ENCODE data around the gene ARL5C. TPM values are rescaled to one million over a fixed set of nuclear protein-coding genes. Genes with fewer than 3 reads are reported as not detected.
"Not testable (repeated sequence)": the region's sequence is repeated elsewhere in the genome, so short reads cannot be mapped to it uniquely, and the experiment has no call there.

ARL5C gene
- polyA plus RNA-seq, 1 donor from 2014 or later, result not detected

DNA sequence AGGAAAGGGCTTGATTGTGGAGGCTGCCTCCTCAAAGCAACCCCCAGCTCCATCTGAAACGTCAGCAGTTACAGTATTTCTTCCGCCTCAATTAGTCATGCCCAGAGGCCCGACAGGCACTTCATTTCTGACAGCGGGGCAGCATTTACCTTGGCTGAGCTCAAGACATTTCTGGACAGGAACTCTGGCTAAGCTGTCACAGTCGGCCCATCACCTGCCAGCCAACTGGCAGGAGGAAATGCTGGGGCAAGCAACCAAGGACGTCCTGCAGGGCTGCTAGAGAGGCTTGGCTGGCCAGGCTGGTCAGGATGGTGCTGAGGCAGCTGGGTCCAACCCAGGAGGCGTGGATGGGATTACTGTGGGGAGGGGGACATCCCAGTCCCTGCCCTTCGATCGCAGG lies 42.3 kb downstream of the ARL5C start:
- TF ChIP-seq, protein P1, sequence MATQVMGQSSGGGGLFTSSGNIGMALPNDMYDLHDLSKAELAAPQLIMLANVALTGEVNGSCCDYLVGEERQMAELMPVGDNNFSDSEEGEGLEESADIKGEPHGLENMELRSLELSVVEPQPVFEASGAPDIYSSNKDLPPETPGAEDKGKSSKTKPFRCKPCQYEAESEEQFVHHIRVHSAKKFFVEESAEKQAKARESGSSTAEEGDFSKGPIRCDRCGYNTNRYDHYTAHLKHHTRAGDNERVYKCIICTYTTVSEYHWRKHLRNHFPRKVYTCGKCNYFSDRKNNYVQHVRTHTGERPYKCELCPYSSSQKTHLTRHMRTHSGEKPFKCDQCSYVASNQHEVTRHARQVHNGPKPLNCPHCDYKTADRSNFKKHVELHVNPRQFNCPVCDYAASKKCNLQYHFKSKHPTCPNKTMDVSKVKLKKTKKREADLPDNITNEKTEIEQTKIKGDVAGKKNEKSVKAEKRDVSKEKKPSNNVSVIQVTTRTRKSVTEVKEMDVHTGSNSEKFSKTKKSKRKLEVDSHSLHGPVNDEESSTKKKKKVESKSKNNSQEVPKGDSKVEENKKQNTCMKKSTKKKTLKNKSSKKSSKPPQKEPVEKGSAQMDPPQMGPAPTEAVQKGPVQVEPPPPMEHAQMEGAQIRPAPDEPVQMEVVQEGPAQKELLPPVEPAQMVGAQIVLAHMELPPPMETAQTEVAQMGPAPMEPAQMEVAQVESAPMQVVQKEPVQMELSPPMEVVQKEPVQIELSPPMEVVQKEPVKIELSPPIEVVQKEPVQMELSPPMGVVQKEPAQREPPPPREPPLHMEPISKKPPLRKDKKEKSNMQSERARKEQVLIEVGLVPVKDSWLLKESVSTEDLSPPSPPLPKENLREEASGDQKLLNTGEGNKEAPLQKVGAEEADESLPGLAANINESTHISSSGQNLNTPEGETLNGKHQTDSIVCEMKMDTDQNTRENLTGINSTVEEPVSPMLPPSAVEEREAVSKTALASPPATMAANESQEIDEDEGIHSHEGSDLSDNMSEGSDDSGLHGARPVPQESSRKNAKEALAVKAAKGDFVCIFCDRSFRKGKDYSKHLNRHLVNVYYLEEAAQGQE (IDR thresholded peaks at IDR 0.05; ENCODE audit: borderline replicate concordance), result no peak
- TF ChIP-seq EZH2 (IDR thresholded peaks at IDR 0.05; ENCODE audit: borderline replicate concordance, insufficient read depth, low read length, poor library complexity, severe bottlenecking) (no peak), RAD21 (conservative IDR thresholded peaks at IDR 0.05) (no peak), POLR2AphosphoS5 (IDR thresholded peaks at IDR 0.05) (no peak), SMC3 (conservative IDR thresholded peaks at IDR 0.05; ENCODE audit: poor library complexity) (no peak), MXI1 (conservative IDR thresholded peaks at IDR 0.05; ENCODE audit: poor library complexity, severe bottlenecking) (no peak), TAF1 (IDR thresholded peaks at IDR 0.05; ENCODE audit: low read depth) (no peak), EP300 (conservative IDR thresholded peaks at IDR 0.05; ENCODE audit: poor library complexity, severe bottlenecking) (no peak)
- TF ChIP-seq, protein P2, sequence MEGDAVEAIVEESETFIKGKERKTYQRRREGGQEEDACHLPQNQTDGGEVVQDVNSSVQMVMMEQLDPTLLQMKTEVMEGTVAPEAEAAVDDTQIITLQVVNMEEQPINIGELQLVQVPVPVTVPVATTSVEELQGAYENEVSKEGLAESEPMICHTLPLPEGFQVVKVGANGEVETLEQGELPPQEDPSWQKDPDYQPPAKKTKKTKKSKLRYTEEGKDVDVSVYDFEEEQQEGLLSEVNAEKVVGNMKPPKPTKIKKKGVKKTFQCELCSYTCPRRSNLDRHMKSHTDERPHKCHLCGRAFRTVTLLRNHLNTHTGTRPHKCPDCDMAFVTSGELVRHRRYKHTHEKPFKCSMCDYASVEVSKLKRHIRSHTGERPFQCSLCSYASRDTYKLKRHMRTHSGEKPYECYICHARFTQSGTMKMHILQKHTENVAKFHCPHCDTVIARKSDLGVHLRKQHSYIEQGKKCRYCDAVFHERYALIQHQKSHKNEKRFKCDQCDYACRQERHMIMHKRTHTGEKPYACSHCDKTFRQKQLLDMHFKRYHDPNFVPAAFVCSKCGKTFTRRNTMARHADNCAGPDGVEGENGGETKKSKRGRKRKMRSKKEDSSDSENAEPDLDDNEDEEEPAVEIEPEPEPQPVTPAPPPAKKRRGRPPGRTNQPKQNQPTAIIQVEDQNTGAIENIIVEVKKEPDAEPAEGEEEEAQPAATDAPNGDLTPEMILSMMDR (IDR thresholded peaks at IDR 0.05; ENCODE audit: poor library complexity, severe bottlenecking), result no peak
- H3K27ac ChIP-seq (ENCODE audit: low read length), result no peak overlapping the region
- no peak overlapping the region for H3K4me2 ChIP-seq (ENCODE audit: low read length)
- H3K36me3 ChIP-seq (ENCODE audit: insufficient read depth, low read length), result no peaks in the 10 kb centered on the region
- H4K20me1 ChIP-seq (ENCODE audit: insufficient read depth), result no peaks in the 10 kb centered on the region
- no peaks in the 10 kb centered on the region for H3K9me2 ChIP-seq (ENCODE audit: insufficient read depth, low read length)
- no peaks in the 10 kb centered on the region for H3F3A ChIP-seq (ENCODE audit: insufficient read depth, low read length, poor library complexity, severe bottlenecking)
- H3K9me3 ChIP-seq (ENCODE audit: low read length), result no peaks in the 10 kb centered on the region
- no peak overlapping the region for H3K9ac ChIP-seq (ENCODE audit: low read length)
- no peak overlapping the region for H2AFZ ChIP-seq (ENCODE audit: low read depth, low read length)
- no peaks in the 10 kb centered on the region for H3K27me3 ChIP-seq (ENCODE audit: insufficient read depth, low read depth, low read length)
- no peaks in the 10 kb centered on the region for H3K79me2 ChIP-seq (replicated peaks; ENCODE audit: insufficient read depth, low read length)
- no peak overlapping the region for H3K4me3 ChIP-seq (ENCODE audit: low read length)

DNA sequence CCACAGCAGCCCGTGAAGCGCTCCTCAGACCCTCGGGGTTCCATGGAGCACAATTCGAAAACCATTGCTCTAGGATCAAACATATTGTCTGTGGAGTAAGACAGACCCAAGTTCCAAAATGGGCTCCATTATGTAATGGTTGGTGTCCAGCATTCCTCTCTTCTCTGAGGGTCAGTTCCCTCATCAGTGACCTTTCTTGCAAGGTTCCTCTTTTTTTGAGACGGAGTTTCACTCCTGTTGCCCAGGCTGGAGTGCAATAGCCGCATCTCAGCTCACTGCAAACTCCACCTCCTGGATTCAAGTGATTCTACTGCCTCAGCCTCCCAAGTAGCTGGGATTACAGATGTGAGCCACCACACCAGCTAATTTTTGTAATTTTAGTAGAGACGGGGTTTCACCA lies 43.0 kb downstream of the ARL5C start:
- no peaks in the 10 kb centered on the region for H4K20me1 ChIP-seq (ENCODE audit: insufficient read depth)
- H3K9ac ChIP-seq (ENCODE audit: low read length), result no peak overlapping the region
- H3K4me2 ChIP-seq (ENCODE audit: low read length), result no peak overlapping the region
- TF ChIP-seq MXI1 (conservative IDR thresholded peaks at IDR 0.05; ENCODE audit: poor library complexity, severe bottlenecking) (no peak), EZH2 (IDR thresholded peaks at IDR 0.05; ENCODE audit: borderline replicate concordance, insufficient read depth, low read length, poor library complexity, severe bottlenecking) (no peak), TAF1 (IDR thresholded peaks at IDR 0.05; ENCODE audit: low read depth) (no peak), SMC3 (conservative IDR thresholded peaks at IDR 0.05; ENCODE audit: poor library complexity) (no peak), POLR2AphosphoS5 (IDR thresholded peaks at IDR 0.05) (no peak)
- TF ChIP-seq, protein P1 (IDR thresholded peaks at IDR 0.05; ENCODE audit: borderline replicate concordance), result no peak
- no peaks in the 10 kb centered on the region for H3F3A ChIP-seq (ENCODE audit: insufficient read depth, low read length, poor library complexity, severe bottlenecking)
- no peak overlapping the region for H2AFZ ChIP-seq (ENCODE audit: low read depth, low read length)
- no peaks in the 10 kb centered on the region for H3K27me3 ChIP-seq (ENCODE audit: insufficient read depth, low read depth, low read length)
- no peak overlapping the region for H3K27ac ChIP-seq (ENCODE audit: low read length)
- H3K4me3 ChIP-seq (ENCODE audit: low read length), result no peak overlapping the region
- H3K9me3 ChIP-seq (ENCODE audit: low read length), result no peaks in the 10 kb centered on the region
- no peaks in the 10 kb centered on the region for H3K79me2 ChIP-seq (replicated peaks; ENCODE audit: insufficient read depth, low read length)
- H3K9me2 ChIP-seq (ENCODE audit: insufficient read depth, low read length), result no peaks in the 10 kb centered on the region
- H3K36me3 ChIP-seq (ENCODE audit: insufficient read depth, low read length), result no peaks in the 10 kb centered on the region

DNA sequence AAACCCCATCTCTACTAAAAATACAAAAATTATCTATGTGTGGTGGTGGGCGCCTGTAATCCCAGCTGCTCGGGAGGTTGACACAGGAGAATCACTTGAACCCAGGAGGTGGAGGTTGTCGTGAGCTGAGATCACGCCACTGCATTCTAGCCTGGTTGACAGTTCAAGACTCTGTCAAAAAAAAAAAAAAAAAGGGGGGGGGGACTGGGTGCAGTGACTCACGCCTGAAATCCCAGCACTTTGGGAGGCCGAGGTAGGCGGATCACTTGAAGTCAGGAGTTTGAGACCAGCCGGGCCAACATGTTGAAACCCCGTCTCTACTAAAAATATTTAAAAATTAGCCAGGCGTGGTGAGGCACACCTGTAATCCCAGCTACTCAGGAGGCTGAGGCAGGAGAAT lies 44.0 kb downstream of the ARL5C start:
- H3K9me3 ChIP-seq (ENCODE audit: low read length); H3F3A ChIP-seq (ENCODE audit: insufficient read depth, low read length, poor library complexity, severe bottlenecking); H2AFZ ChIP-seq (ENCODE audit: low read depth, low read length); H3K79me2 ChIP-seq (replicated peaks; ENCODE audit: insufficient read depth, low read length); H4K20me1 ChIP-seq (ENCODE audit: insufficient read depth); H3K9ac ChIP-seq (ENCODE audit: low read length); H3K9me2 ChIP-seq (ENCODE audit: insufficient read depth, low read length); H3K27me3 ChIP-seq (ENCODE audit: insufficient read depth, low read depth, low read length); H3K27ac ChIP-seq (ENCODE audit: low read length); H3K36me3 ChIP-seq (ENCODE audit: insufficient read depth, low read length); H3K4me2 ChIP-seq (ENCODE audit: low read length); H3K4me3 ChIP-seq (ENCODE audit: low read length): not testable (repeated sequence)
